GM10847 (cell line): ENCODE results near the gene NDUFAF3.

ENCODE experiments used
- POLR2A ChIP-seq: IDR thresholded peaks from 2 replicates; pipeline ENCODE4 v1.6.1; 2011; ENCODE audit not compliant: insufficient read length; ENCODE audit errors: extremely low read depth

The NDUFAF3 gene

GRCh38 chr3:49021813-49022687 lies at the start of gene NDUFAF3:
TSS of gene NDUFAF3 (plus strand) at chr3:49022121. CDS start at chr3:49022145, 24 bp downstream.
- TF ChIP-seq POLR2A: peak; percentile 91

GRCh38 chr3:48974076-48974864 lies 47.7 kb upstream of the NDUFAF3 start:
- TF ChIP-seq POLR2A: no peak

- TF ChIP-seq POLR2A: no peak
These were observed 42.5 kb upstream of the NDUFAF3 start for GRCh38 chr3:48979451-48979850.

GRCh38 chr3:48980295-48980694 lies 41.6 kb upstream of the NDUFAF3 start:
- TF ChIP-seq POLR2A: no peak

GRCh38 chr3:48982016-48982415 lies 39.9 kb upstream of the NDUFAF3 start:
- no peak for TF ChIP-seq POLR2A

GRCh38 chr3:48982686-48983085 lies 39.2 kb upstream of the NDUFAF3 start:
- no peak for TF ChIP-seq POLR2A

GRCh38 chr3:48983096-48983495 lies 38.8 kb upstream of the NDUFAF3 start:
- TF ChIP-seq POLR2A: no peak

GRCh38 chr3:48984663-48985062 lies 37.3 kb upstream of the NDUFAF3 start:
- TF ChIP-seq POLR2A: no peak

- TF ChIP-seq POLR2A: no peak
These were observed 36.0 kb upstream of the NDUFAF3 start for GRCh38 chr3:48985831-48986376.

GRCh38 chr3:48989126-48989795 lies 32.7 kb upstream of the NDUFAF3 start:
- TF ChIP-seq POLR2A: no peak

GRCh38 chr3:48989796-48990635 lies 31.9 kb upstream of the NDUFAF3 start, which contains the start of gene P4HTM:
TSS of gene P4HTM (plus strand) at chr3:48990241. CDS start at chr3:48990257, 16 bp downstream.
- peak; percentile 33 for TF ChIP-seq POLR2A

GRCh38 chr3:48990636-48991469 lies 31.1 kb upstream of the NDUFAF3 start:
- TF ChIP-seq POLR2A: no peak

- TF ChIP-seq POLR2A: no peak
These were observed 29.9 kb upstream of the NDUFAF3 start for GRCh38 chr3:48991851-48992545.

- no peak for TF ChIP-seq POLR2A
These were observed 28.1 kb upstream of the NDUFAF3 start for GRCh38 chr3:48993834-48994233.
